GM18870 (cell line): Measurements from ENCODE around the gene MMRN1.

Experiments
- ATAC-seq: cut with Tn5 transposase; IDR thresholded peaks from one replicate; pipeline ENCODE4 v1.9.1; 2021; ENCODE audit warnings: moderate library complexity; ENCODE audit not compliant: unreplicated experiment

The MMRN1 gene

GRCh38 chr4:89894649-89895550 is at the start of gene MMRN1:
Gene MMRN1 (plus strand): TSS chr4:89894854. CDS start chr4:89894972, 118 bp downstream.
- ATAC-seq: peak; percentile 68

GRCh38 chr4:89847571-89848325 is 46.9 kb upstream of the MMRN1 start:
- no peak for ATAC-seq

GRCh38 chr4:89855236-89855635 is 39.4 kb upstream of the MMRN1 start:
- no peak for ATAC-seq

- no peak for ATAC-seq
These were observed 33.7 kb upstream of the MMRN1 start for GRCh38 chr4:89860971-89861370.

GRCh38 chr4:89863533-89863932 is 31.1 kb upstream of the MMRN1 start:
- ATAC-seq: no peak

- no peak for ATAC-seq
These were observed 26.4 kb upstream of the MMRN1 start for GRCh38 chr4:89868276-89868675.

- no peak for ATAC-seq
These were observed 25.6 kb upstream of the MMRN1 start for GRCh38 chr4:89868999-89869589.

GRCh38 chr4:89871211-89871610 is 23.4 kb upstream of the MMRN1 start:
- no peak for ATAC-seq

- ATAC-seq: no peak
These were observed 18.1 kb upstream of the MMRN1 start for GRCh38 chr4:89876548-89876947.

- ATAC-seq: no peak
These were observed 16.0 kb upstream of the MMRN1 start for GRCh38 chr4:89878611-89879010.

GRCh38 chr4:89879215-89879614 is 15.4 kb upstream of the MMRN1 start:
- no peak for ATAC-seq

GRCh38 chr4:89889289-89889688 is 5.4 kb upstream of the MMRN1 start:
- ATAC-seq: no peak

- ATAC-seq: no peak
These were observed 3.2 kb downstream of the MMRN1 start for GRCh38 chr4:89897867-89898266.

- peak; percentile 64 for ATAC-seq
These were observed 3.7 kb downstream of the MMRN1 start for GRCh38 chr4:89898304-89898716.

GRCh38 chr4:89899152-89899551 is 4.5 kb downstream of the MMRN1 start:
- ATAC-seq: no peak

GRCh38 chr4:89899854-89900253 is 5.2 kb downstream of the MMRN1 start:
- ATAC-seq: no peak

GRCh38 chr4:89901808-89902431 is 7.3 kb downstream of the MMRN1 start:
- ATAC-seq: peak; percentile 74

GRCh38 chr4:89904524-89904923 is 9.9 kb downstream of the MMRN1 start:
- no peak for ATAC-seq

- ATAC-seq: no peak
These were observed 11.7 kb downstream of the MMRN1 start for GRCh38 chr4:89906316-89906715.

GRCh38 chr4:89906777-89907521 is 12.3 kb downstream of the MMRN1 start:
- no peak for ATAC-seq
